ENCODE measurements around the gene PLEKHG7.

Gene PLEKHG7

DNA sequence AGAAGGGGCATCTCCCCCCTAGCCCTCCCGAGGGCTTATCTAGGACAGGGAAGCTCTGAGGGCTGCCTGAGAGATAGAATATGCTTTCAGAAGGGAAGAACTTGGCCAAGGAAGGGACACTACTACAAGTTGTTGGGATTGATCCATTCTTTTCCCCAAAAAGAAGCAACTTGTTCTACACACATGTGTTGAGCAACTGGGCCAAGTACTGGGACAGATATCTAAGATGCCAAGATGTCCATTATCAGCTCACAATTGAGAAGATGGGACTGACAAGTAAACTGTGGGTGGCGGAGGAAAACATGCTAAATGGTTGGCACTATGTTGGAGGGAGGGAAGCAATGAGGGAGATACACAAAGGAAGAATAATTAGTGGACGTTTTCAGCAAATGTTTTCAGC, 30.9 kb downstream of the PLEKHG7 start:
- Histone ChIP-seq H3K36me3 (replicated peaks; ENCODE audit: low read depth, low read length) (no peaks in the 10 kb centered on the region), H3K9ac (ENCODE audit: low read length) (no peak overlapping the region), H2AFZ (ENCODE audit: low read depth, low read length) (no peak overlapping the region), H3K4me2 (ENCODE audit: low read length) (no peak overlapping the region), H3K4me1 (ENCODE audit: low read length) (no peaks in the 10 kb centered on the region), H3K9me3 (ENCODE audit: insufficient read depth, low read length) (no peaks in the 10 kb centered on the region), H3K27ac (ENCODE audit: low read length) (no peak overlapping the region), H3K79me2 (ENCODE audit: low read length) (no peaks in the 10 kb centered on the region), H3K4me3 (ENCODE audit: low read length) (no peak overlapping the region), H4K20me1 (ENCODE audit: insufficient read depth, low read length) (no peaks in the 10 kb centered on the region), H3K27me3 (ENCODE audit: low read depth, low read length) (no peaks in the 10 kb centered on the region)
- TF ChIP-seq, protein P1, sequence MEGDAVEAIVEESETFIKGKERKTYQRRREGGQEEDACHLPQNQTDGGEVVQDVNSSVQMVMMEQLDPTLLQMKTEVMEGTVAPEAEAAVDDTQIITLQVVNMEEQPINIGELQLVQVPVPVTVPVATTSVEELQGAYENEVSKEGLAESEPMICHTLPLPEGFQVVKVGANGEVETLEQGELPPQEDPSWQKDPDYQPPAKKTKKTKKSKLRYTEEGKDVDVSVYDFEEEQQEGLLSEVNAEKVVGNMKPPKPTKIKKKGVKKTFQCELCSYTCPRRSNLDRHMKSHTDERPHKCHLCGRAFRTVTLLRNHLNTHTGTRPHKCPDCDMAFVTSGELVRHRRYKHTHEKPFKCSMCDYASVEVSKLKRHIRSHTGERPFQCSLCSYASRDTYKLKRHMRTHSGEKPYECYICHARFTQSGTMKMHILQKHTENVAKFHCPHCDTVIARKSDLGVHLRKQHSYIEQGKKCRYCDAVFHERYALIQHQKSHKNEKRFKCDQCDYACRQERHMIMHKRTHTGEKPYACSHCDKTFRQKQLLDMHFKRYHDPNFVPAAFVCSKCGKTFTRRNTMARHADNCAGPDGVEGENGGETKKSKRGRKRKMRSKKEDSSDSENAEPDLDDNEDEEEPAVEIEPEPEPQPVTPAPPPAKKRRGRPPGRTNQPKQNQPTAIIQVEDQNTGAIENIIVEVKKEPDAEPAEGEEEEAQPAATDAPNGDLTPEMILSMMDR (IDR thresholded peaks at IDR 0.05; ENCODE audit: low read depth, low read length), result no peak
- TF ChIP-seq EZH2phosphoT487 (IDR thresholded peaks at IDR 0.05; ENCODE audit: low read depth), result no peak

DNA sequence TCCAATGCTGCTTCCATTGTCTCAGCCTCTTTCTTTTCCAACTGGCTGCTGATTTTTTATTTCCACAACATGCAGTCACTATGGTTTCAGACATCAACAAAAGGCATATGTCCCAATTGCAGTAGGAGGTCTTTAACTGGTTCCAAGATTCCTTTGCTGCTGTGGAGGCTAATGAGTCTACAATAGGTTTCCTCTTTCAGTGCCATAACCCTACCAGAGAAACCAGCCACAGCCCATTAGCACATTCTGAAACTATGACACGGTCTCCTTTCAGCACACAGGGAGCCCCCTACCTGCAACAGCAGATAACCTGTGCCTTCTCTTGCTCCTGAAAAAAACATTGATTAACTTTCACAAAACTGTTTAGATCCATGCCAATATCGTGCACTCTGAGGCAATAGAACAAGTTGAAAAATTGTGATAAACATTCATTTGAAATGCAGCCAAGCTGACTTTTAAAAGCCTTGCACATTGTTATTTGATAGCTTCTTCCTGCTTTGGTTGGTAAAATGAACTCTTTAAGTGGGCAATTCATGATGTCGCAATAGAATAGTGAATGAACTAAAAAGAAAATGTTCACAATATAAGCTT, 32.4 kb downstream of the PLEKHG7 start:
- Histone ChIP-seq H2AFZ (ENCODE audit: low read depth, low read length) (no peak overlapping the region), H3K9me3 (ENCODE audit: insufficient read depth, low read length) (no peaks in the 10 kb centered on the region), H3K36me3 (replicated peaks; ENCODE audit: low read depth, low read length) (no peaks in the 10 kb centered on the region), H3K9ac (ENCODE audit: low read length) (no peak overlapping the region), H3K27ac (ENCODE audit: low read length) (no peak overlapping the region), H3K4me2 (ENCODE audit: low read length) (no peak overlapping the region), H3K4me3 (ENCODE audit: low read length) (no peak overlapping the region), H3K27me3 (ENCODE audit: low read depth, low read length) (no peaks in the 10 kb centered on the region), H4K20me1 (ENCODE audit: insufficient read depth, low read length) (no peaks in the 10 kb centered on the region), H3K79me2 (ENCODE audit: low read length) (no peaks in the 10 kb centered on the region), H3K4me1 (ENCODE audit: low read length) (no peaks in the 10 kb centered on the region)
- TF ChIP-seq, protein P1 (IDR thresholded peaks at IDR 0.05; ENCODE audit: low read depth, low read length), result 0 out of 2 replicates have a peak, but pooled peaks have one; percentile 15
- no peak for TF ChIP-seq EZH2phosphoT487 (IDR thresholded peaks at IDR 0.05; ENCODE audit: low read depth)

DNA sequence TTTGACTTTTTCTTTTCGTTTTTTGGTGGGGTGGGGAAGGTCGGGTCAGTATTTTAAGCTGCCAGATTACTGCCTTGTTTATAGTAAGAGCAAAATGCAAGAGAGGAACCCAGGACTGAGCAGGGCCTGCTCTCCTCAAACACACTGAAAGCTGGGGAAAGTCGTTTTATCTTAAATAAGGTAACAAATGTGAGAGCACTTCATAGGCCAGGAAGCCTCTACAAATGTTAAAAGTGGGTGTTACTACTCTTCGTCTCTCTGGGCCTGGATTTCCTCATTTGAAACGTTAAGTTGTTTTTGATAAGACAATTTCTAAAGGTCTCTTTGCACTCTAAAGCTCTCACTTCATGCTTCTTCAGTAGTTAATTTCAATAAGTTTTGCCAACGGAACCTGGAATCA, 33.8 kb downstream of the PLEKHG7 start:
- Histone ChIP-seq H3K79me2 (ENCODE audit: low read length) (no peaks in the 10 kb centered on the region), H3K9me3 (ENCODE audit: insufficient read depth, low read length) (no peaks in the 10 kb centered on the region), H3K27ac (ENCODE audit: low read length) (no peak overlapping the region), H3K4me3 (ENCODE audit: low read length) (no peak overlapping the region), H3K27me3 (ENCODE audit: low read depth, low read length) (no peaks in the 10 kb centered on the region), H3K9ac (ENCODE audit: low read length) (no peak overlapping the region), H3K36me3 (replicated peaks; ENCODE audit: low read depth, low read length) (no peaks in the 10 kb centered on the region), H3K4me1 (ENCODE audit: low read length) (no peaks in the 10 kb centered on the region), H4K20me1 (ENCODE audit: insufficient read depth, low read length) (no peaks in the 10 kb centered on the region), H2AFZ (ENCODE audit: low read depth, low read length) (no peak overlapping the region), H3K4me2 (ENCODE audit: low read length) (no peak overlapping the region)
- TF ChIP-seq, protein P1 (IDR thresholded peaks at IDR 0.05; ENCODE audit: low read depth, low read length), result no peak
- no peak for TF ChIP-seq EZH2phosphoT487 (IDR thresholded peaks at IDR 0.05; ENCODE audit: low read depth)

DNA sequence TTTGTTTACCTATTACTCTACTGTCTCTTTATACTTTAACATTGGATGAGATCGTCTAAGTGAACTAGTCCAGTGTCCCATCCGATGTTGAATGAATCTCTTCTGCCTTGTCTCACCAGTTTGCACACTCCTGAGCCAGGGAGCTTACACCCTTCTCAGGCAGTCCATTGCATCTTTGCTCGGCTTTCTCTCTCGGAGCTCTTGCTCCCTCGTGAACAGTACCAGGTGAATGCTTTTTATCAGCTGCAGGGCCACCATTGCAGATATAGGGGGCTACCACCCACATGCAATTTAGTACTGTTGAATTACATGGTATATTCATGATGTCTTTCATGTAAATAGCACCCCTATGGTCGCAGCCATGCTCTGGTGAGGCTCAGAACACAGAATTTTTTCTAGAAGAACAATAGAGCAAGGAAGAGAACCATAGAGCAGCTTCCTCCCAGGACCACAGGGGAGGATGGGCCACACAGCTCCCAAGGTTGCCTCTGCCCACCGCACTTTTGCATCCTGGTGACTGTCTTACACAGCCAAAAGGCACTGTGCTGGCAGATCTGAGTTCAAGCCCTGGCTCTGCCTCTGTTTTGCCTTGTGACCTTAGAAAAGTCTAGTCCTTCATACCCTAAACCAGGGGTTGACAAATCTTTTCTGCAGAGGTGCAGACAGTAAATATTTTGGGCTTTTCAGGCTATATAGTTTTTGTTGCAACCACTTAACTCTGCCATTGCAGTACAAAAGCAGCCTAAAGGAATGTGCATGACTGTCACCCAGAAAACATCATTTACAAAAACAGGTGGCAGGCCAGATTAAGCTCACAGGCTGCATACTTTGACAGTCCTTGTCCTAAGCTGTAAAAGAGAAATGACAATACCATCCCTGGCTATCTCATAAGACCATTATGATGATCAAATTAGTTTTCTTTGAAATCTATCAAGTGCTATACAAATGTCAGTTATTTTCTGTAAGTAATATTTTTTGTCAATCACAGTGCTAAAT, 35.4 kb downstream of the PLEKHG7 start:
- H3K27ac ChIP-seq (ENCODE audit: low read length), result no peak overlapping the region
- no peak overlapping the region for H2AFZ ChIP-seq (ENCODE audit: low read depth, low read length)
- no peak overlapping the region for H3K9ac ChIP-seq (ENCODE audit: low read length)
- H3K9me3 ChIP-seq (ENCODE audit: insufficient read depth, low read length), result no peaks in the 10 kb centered on the region
- no peaks in the 10 kb centered on the region for H3K36me3 ChIP-seq (replicated peaks; ENCODE audit: low read depth, low read length)
- H3K27me3 ChIP-seq (ENCODE audit: low read depth, low read length), result no peaks in the 10 kb centered on the region
- no peak overlapping the region for H3K4me2 ChIP-seq (ENCODE audit: low read length)
- no peaks in the 10 kb centered on the region for H3K79me2 ChIP-seq (ENCODE audit: low read length)
- H4K20me1 ChIP-seq (ENCODE audit: insufficient read depth, low read length), result no peaks in the 10 kb centered on the region
- no peak overlapping the region for H3K4me3 ChIP-seq (ENCODE audit: low read length)
- no peaks in the 10 kb centered on the region for H3K4me1 ChIP-seq (ENCODE audit: low read length)
- TF ChIP-seq EZH2phosphoT487 (IDR thresholded peaks at IDR 0.05; ENCODE audit: low read depth), result no peak
- TF ChIP-seq, protein P1 (IDR thresholded peaks at IDR 0.05; ENCODE audit: low read depth, low read length), result no peak
